LNCaP clone FGC (cell line): ENCODE data around the gene CREB3L1.

Source experiments
- DNase-seq: peaks from one replicate; pipeline ENCODE4 v3.0.0-alpha.2; 2011; ENCODE audit warnings: low read depth
- H3K4me3 ChIP-seq: 2 replicates; pipeline ENCODE4 v1.5.1; 2011; ENCODE audit warnings: mild to moderate bottlenecking, low read depth, low read length, control low read depth
- TF ChIP-seq, protein P1 (sequence below): IDR thresholded peaks from 2 replicates; pipeline ENCODE4 v1.5.1; 2012; ENCODE audit warnings: mild to moderate bottlenecking; ENCODE audit not compliant: control insufficient read depth, insufficient read depth; ENCODE audit errors: extremely low read depth

The CREB3L1 gene

DNA sequence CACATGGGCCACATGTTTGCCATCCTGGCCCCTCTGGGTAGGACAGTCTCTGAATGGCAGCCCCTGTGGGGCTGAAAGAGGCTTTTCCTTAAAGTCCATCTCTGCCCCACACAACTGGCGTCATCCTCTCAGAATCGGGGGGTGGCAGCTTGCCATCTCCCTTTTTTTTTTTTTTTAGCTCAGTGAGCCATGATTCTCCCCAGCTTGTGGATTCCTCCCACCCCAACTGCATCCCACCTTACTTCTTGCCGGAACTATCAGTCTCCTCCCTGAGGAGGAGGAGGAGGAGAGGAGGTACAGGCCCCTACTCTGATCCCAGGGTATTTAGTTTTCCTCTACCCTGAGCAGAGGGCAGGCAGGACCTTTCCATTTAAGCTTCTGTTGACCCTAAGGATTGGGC, 73.2 kb downstream of the CREB3L1 start:
- no peak for DNase-seq
- no peak overlapping the region for H3K4me3 ChIP-seq
- TF ChIP-seq, protein P1, sequence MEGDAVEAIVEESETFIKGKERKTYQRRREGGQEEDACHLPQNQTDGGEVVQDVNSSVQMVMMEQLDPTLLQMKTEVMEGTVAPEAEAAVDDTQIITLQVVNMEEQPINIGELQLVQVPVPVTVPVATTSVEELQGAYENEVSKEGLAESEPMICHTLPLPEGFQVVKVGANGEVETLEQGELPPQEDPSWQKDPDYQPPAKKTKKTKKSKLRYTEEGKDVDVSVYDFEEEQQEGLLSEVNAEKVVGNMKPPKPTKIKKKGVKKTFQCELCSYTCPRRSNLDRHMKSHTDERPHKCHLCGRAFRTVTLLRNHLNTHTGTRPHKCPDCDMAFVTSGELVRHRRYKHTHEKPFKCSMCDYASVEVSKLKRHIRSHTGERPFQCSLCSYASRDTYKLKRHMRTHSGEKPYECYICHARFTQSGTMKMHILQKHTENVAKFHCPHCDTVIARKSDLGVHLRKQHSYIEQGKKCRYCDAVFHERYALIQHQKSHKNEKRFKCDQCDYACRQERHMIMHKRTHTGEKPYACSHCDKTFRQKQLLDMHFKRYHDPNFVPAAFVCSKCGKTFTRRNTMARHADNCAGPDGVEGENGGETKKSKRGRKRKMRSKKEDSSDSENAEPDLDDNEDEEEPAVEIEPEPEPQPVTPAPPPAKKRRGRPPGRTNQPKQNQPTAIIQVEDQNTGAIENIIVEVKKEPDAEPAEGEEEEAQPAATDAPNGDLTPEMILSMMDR: no peak

DNA sequence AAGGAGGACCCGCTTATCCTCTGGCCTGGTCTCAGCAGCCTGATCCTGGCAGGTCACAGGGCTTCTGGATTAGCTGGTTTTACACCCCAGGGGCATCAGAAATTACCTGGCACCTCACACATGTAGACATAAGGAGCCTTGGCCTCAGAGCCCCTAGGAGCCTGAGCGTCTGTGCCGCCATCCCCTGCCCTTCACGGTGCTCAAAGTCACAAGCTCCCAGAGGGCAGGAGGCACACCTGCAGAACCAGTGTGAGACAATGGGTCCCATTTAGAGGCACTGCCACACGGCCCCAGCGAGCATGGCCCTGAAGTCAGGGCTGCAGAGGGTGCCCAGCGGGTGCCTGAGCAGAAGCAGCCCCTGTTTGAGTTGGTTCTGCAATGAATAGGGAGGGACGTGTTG, 73.7 kb downstream of the CREB3L1 start:
- H3K4me3 ChIP-seq: no peak overlapping the region
- no peak for DNase-seq
- TF ChIP-seq, protein P1: no peak

DNA sequence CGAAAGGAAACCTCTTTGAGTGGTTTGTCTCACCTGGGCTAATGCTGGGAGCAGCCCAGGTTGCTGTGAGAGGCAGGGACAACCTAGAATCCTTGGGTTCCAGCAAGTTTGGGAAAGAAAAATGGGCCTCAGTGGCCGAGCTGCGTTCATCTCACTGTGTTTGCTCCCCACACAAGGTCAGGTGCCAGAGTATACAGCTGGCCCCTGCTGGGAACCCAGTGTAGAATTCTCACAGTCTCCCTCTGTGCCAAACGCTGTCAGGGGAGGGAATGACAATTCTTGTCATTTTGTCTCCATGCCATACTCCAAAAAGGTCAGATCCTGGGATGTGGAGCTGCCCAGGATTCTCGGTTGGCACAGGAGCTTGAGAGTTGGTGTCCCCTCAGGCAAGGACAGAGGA, 74.1 kb downstream of the CREB3L1 start:
- no peak overlapping the region for H3K4me3 ChIP-seq
- DNase-seq: no peak
- TF ChIP-seq, protein P1: no peak

DNA sequence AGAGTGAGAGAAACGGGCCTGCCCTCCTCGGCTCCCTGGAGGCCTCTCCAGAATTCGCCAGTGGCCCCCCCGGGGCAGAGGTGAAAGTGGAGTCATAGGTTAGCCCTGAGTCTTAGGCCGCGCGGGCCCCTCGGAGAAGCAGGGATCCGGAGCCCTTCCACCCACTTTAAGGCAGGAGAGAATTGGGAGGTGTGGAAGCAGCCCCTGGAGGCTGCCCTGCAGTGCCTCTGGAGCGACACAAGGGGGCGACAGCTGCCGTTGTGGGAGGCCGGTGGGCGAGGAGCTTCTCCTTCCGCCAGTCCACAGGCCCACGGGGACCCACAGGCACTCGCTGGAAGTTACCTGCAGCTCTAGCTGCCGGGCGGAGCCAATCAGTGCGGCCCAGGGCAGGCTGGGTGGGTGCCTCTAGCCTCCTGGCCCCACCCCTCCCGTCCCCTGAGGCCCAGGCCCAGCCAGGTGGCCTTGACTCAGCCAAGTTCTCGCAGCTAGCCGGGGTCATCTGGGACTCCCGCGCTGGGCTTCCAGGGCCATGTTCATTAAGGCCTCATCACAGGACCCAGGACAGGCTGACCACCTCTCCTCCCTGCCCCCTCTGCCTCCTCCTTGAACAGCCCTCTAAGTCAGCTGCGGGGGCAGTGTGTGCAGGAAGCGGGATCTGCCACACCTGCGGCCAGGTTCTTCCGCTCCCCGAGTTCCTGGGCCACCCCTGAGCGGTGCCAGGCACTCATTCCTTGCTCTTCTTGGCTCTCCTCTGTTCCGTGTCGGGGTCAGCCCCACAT, 74.8 kb downstream of the CREB3L1 start:
- H3K4me3 ChIP-seq: no peak overlapping the region
- no peak for DNase-seq
- TF ChIP-seq, protein P1: peak; percentile 44

DNA sequence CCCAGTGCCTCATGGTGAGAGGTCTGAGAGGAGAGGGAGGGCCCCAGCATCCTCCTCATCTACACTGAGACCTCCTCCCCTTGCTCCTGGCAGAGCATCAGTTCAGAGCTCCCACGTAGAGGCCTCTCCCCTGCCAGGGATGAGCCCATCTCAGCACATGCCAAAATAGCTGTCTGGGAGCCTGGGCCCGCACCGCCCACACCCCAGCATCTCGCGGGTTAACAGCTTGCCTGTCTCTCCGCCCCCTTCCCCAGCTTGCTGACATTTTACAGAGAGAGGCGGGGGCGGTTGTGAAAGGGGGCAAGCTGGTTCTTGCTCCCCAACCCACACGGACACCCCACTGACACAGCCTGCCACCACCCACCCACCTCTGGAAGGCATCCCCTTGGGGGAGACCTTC, 76.2 kb downstream of the CREB3L1 start:
- no peak overlapping the region for H3K4me3 ChIP-seq
- TF ChIP-seq, protein P1: no peak
- DNase-seq: no peak

DNA sequence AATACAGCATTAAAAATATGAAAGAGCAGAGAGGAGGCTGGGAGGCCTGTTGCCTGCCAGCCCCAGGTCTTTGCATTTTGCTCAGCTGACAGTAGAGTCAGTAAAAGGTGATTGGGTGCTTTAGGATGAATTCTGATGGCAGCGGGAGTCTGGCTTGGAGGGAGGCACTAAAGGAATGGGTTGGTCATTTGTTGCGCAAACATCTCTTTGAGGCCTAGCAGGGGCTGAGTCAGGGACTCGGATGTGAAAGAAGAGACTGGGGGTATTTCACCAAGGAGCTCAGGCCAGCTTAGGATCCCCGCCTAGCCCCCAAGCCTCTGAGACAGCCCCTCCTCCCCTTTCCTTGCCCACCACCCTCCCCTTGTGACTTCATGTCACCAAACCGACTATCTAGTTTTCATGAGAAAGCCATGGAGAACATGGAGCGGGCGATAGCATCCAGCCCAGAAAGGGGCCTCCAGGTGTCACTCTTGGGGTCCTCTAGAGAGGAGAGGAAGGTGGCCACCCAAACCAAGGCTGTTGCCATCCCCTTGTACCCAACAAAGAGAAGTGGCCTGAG, 79.5 kb downstream of the CREB3L1 start:
- TF ChIP-seq, protein P1: no peak
- no peak for DNase-seq
- no peak overlapping the region for H3K4me3 ChIP-seq

DNA sequence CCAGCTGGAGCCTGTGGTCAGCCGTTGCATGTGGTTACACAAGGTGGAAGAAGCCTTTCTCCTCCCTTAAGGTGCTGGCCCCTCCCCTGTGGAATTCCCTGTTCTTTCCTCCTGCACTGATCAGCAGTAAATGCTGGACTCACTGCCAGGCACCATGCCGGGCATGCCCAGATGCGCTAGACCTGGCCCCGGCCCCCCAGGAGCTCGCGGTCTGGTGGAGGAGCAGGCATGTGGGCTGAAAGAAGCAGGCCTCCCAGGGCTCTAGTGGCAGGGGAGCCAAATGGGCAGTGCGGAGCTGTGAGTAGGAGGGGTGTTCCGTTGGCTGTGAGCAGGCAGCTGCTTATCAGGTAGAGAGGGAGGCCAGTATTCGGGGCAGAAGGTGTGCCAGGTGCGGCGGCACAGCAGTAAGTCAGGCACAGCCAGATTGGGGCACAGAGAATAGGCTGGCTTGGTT, 80.0 kb downstream of the CREB3L1 start:
- DNase-seq: no peak
- H3K4me3 ChIP-seq: no peak overlapping the region
- TF ChIP-seq, protein P1: no peak
